ENCODE measurements around the gene ADNP. TPM values are rescaled to one million over a fixed set of nuclear protein-coding genes. Genes with fewer than 3 reads are reported as not detected.
A peak's percentile ranks its signal among the peaks of the same experiment; 100 is the strongest.
"Not testable (repeated sequence)": the region's sequence is repeated elsewhere in the genome, so short reads cannot be mapped to it uniquely, and the experiment has no call there.

The ADNP gene
- total RNA-seq = 75.5 TPM

GRCh38 chr20:50931306-50932015, at the start of gene ADNP:
ADNP (minus strand) TSS chr20:50931437; CDS start chr20:50903996, 27,441 bp downstream.
- peak; percentile 90 for DNase-seq

- DNase-seq = no peak
Observed at GRCh38 chr20:50980071-50980681, 48.9 kb upstream of the ADNP start.

DNA sequence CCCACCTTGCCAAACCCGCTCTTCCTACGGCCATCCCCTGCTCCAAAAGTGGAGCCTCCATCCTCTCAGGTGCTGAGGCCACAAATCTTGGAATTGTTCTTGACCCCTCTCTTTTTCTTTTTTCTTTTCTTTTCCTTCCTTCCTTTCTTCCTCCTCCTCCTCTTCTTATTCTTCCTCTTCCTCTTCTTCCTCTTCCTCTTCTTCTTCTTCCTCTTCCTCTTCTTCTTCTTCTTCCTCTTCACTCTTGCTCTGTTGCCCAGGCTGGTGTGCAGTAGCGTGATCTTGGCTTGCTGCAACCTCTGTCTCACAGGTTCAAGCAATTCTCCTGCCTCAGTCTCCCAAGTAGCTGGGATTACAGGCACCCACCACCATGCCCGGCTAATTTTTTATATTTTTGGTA, 47.3 kb upstream of the ADNP start:
- DNase-seq = not testable (repeated sequence)

GRCh38 chr20:50977066-50978021, 46.1 kb upstream of the ADNP start:
- no peak for DNase-seq

DNA sequence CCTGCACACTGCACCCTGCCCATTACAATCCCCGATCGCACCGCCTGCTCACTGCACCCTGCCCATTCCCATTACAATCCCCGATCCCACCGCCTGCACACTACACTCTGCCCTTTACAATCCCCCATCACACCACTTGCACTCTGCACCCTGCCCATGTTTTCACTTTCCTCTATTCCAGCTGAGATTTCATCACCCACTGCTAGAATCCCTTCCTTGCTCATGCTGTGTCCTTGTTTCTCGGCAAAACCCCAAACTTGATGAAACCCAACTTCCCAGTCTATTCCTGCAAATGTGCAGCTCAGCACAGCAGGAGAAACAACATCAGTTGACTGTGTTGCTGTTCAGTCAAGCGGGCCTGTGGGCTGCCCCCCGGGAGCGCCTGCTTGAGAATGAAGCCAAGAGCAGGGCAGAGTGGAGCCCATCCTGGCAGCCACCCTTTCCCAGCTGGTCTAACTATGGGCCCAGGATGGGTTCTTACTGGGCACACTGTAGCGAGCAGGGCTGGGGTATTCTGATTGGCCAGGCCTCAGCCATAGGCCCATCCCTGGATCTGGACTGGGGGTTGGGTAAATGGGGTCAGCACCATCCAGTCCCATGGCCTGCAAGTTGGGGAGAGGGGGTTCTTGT, 44.6 kb upstream of the ADNP start:
- no peak for DNase-seq

- DNase-seq = no peak
Observed at GRCh38 chr20:50969912-50970311, 38.7 kb upstream of the ADNP start.

DNA sequence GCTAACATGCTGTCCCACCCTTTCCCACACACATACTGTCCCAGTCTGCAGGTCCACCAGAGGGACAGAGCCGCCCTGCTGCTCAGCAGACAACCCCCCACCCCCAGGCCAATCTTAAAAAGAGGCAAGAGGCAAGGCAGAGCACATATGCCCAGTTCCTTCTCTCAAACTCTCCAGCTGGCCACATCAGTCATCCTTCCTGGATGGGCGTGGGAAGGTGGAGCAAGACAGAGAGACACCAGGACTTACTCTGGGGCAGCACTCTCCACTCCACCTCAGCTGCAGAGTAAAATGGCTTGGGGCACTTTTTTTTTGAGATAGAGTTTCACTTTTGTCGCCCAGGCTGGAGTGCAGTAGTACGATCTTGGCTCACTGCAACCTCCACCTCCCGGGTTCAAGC, 38.2 kb upstream of the ADNP start:
- DNase-seq = no peak

- no peak for DNase-seq
Observed at GRCh38 chr20:50968289-50968688, 37.1 kb upstream of the ADNP start.

GRCh38 chr20:50967586-50967985, 36.3 kb upstream of the ADNP start:
- DNase-seq = no peak

GRCh38 chr20:50959543-50960126, 28.4 kb upstream of the ADNP start:
- DNase-seq = no peak

DNA sequence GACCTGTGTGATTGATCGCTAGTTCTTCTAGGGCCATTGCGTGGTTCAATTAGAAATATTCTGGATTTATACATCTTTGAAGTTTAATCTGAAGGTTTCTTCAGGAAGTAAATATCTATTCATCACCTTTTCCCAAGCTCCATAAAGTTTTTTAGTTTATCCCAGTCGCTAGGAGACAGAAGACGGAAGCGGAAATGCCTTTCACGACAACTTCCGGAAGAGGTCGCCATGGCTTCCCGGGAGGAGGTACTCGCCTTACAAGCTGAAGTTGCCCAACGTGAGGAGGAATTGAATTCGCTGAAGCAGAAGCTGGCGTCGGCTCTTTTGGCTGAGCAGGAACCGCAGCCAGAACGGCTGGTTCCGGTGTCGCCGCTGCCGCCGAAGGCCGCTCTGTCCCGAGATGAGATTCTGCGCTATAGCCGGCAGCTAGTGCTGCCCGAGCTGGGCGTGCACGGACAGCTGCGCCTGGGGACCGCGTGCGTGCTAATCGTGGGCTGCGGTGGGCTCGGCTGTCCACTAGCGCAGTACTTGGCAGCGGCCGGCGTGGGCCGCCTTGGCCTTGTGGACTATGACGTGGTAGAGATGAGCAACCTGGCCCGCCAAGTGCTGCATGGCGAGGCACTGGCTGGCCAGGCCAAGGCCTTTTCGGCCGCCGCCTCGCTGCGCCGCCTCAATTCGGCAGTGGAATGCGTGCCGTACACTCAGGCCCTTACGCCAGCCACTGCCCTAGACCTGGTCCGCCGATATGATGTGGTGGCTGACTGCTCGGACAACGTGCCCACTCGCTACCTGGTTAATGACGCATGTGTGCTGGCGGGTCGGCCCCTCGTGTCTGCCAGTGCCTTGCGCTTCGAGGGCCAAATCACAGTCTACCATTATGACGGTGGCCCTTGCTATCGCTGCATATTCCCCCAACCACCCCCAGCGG, 27.6 kb upstream of the ADNP start, which contains the start of gene MOCS3:
MOCS3 (plus strand) TSS at position 204 of the 928 bp plus-strand sequence; CDS start at position 229, 25 bp downstream.
- DNase-seq = peak; percentile 83

DNA sequence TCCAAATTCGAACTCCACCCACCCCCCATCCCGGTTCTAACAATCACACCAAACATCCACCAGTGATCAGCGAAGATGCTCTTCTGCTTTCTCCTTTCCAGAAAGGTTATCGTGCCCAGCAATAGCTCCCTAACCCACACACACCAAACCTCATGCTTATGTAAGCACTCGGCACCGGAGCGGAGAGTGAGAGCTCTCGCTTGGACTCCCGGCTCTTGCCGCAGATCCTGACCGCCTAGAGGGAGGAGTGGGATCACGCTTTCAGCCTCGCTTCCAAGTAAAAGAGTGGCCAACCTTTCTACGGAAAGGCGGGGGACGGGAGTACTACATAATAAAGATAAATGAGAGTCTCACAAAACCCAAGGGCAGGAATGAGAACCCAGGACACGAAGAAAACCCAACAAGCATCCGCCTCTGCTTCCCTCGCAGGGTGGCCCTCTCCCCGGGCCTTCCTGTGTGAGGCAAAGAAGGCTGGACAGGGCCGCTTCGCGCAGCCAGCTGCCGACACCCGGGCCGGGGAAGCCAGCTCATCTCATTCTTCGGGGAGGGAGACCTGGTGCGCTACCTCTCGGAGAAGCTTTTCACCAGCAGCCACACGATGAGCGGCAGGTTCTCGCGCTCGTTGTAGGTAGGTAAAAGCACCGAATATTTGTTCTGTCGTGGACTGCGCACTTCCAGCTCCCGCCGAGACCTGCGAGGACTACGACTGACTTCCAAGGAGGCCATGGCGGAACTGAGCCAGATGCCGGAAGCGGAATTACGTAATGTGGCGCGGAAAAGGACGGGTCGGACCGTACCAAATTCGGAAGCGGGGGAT, 26.8 kb upstream of the ADNP start, which contains the start of gene DPM1:
DPM1 (minus strand) TSS at position 735 of the 817 bp plus-strand sequence; CDS start at position 726, 9 bp downstream.
- peak; percentile 83 for DNase-seq

GRCh38 chr20:50957276-50957675, 26.0 kb upstream of the ADNP start:
- no peak for DNase-seq

GRCh38 chr20:50953821-50954220, 22.6 kb upstream of the ADNP start:
- no peak for DNase-seq

DNA sequence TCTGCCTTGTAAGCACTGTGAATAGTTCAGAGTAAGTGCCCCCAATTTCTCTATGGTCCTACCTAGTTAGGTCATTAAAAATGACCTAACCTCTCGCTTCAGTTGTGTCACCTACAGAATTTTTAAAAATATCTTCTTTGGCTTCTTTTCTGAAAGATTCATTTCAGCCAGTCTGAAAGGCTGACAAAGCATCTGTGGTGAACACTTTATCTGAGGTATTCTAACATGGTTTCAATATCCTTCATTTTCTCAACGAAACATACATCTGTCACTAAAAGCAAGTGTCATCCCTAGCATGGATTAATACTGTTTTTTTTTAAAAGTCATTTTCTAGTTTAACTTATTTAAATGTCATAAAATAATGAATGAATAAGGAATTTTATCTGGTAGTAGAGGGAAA, 22.0 kb upstream of the ADNP start:
- DNase-seq = no peak

DNA sequence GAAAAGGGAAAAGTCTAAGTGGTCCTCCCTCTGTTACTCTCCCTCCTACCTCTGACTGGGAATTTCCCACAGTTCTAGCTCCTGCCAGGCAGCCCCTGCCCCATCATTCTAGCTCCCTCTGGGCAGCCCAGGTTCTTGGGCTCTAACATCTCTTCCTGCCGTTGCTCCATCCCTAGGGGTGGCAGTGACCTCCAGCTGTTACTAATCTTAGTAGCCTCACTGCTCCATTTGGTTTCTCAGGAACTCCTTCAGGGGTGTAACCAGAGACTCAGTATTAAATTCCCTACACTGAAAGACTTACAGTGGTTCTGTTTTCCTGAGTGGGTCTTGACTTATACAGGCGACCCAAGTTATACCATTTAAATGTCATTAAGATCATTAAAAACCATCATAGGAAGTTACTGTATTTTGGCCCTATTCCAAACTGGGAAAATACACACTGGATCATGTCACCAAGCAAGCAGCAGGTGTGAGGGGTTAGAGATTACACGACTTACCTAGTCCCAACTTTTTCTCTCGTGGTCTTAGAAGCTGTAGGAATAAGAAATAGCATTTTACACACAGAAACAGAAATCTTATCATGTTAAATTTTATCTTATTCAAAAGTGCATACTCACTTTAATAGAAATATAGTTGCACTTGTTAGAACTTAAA, 17.0 kb upstream of the ADNP start:
- no peak for DNase-seq

- DNase-seq = no peak
Observed at GRCh38 chr20:50943069-50943468, 11.8 kb upstream of the ADNP start.

- no peak for DNase-seq
Observed at GRCh38 chr20:50933589-50933988, 2.4 kb upstream of the ADNP start.

- no peak for DNase-seq
Observed at GRCh38 chr20:50932691-50933280, 1.5 kb upstream of the ADNP start.

Measured in occipital lobe (tissue), 2 donors.